ENCODE measurements around the gene CLPTM1L.

Gene CLPTM1L

GRCh38 chr5:1344975-1345838, at the start of gene CLPTM1L:
TSS of gene CLPTM1L (minus strand) at chr5:1345099. CDS start at chr5:1344841, 258 bp downstream.
- DNase-seq (ENCODE audit: low read depth) = peak; percentile 90

GRCh38 chr5:1393571-1394501, 48.9 kb upstream of the CLPTM1L start:
- no peak for DNase-seq (ENCODE audit: low read depth)

GRCh38 chr5:1392801-1393565, 48.1 kb upstream of the CLPTM1L start:
- no peak for DNase-seq (ENCODE audit: low read depth)

GRCh38 chr5:1392261-1392660, 47.4 kb upstream of the CLPTM1L start:
- no peak for DNase-seq (ENCODE audit: low read depth)

GRCh38 chr5:1391691-1392090, 46.8 kb upstream of the CLPTM1L start:
- no peak for DNase-seq (ENCODE audit: low read depth)

GRCh38 chr5:1390861-1391600, 46.1 kb upstream of the CLPTM1L start:
- DNase-seq (ENCODE audit: low read depth) = no peak

GRCh38 chr5:1390333-1390732, 45.4 kb upstream of the CLPTM1L start:
- no peak for DNase-seq (ENCODE audit: low read depth)

- DNase-seq (ENCODE audit: low read depth) = no peak
Observed at GRCh38 chr5:1388383-1388967, 43.6 kb upstream of the CLPTM1L start.

GRCh38 chr5:1387876-1388275, 43.0 kb upstream of the CLPTM1L start:
- DNase-seq (ENCODE audit: low read depth) = no peak

- no peak for DNase-seq (ENCODE audit: low read depth)
Observed at GRCh38 chr5:1387059-1387755, 42.3 kb upstream of the CLPTM1L start.

- peak; percentile 43 for DNase-seq (ENCODE audit: low read depth)
Observed at GRCh38 chr5:1386274-1386717, 41.4 kb upstream of the CLPTM1L start.

- peak; percentile 78 for DNase-seq (ENCODE audit: low read depth)
Observed at GRCh38 chr5:1385395-1386273, 40.7 kb upstream of the CLPTM1L start.

- DNase-seq (ENCODE audit: low read depth) = no peak
Observed at GRCh38 chr5:1384521-1384920, 39.6 kb upstream of the CLPTM1L start.

- DNase-seq (ENCODE audit: low read depth) = no peak
Observed at GRCh38 chr5:1383886-1384401, 39.0 kb upstream of the CLPTM1L start.

GRCh38 chr5:1383344-1383743, 38.4 kb upstream of the CLPTM1L start:
- DNase-seq (ENCODE audit: low read depth) = no peak

- no peak for DNase-seq (ENCODE audit: low read depth)
Observed at GRCh38 chr5:1382248-1382700, 37.4 kb upstream of the CLPTM1L start.

- DNase-seq (ENCODE audit: low read depth) = no peak
Observed at GRCh38 chr5:1381370-1382247, 36.7 kb upstream of the CLPTM1L start.

- no peak for DNase-seq (ENCODE audit: low read depth)
Observed at GRCh38 chr5:1380910-1381309, 36.0 kb upstream of the CLPTM1L start.

Data from activated T-cell treated with anti-CD3 and anti-CD28 coated beads for 48 hours (primary cell).